Measurements from ENCODE around the gene CABCOCO1. TPM values are rescaled to one million over a fixed set of nuclear protein-coding genes. Genes with fewer than 3 reads are reported as not detected.

The CABCOCO1 gene
- polyA plus RNA-seq, 1 experiment: 1.1 TPM

GRCh38 chr10:61796785-61797184, 134.1 kb downstream of the CABCOCO1 start:
- Histone ChIP-seq H3K4me3 (ENCODE audit: low read depth, low read length) (no peak overlapping the region), H3K27me3 (ENCODE audit: control insufficient read depth, insufficient read depth, low read length) (no peaks in the 10 kb centered on the region), H3K27ac (ENCODE audit: low read depth, low read length) (no peak overlapping the region), H3K9me3 (ENCODE audit: control insufficient read depth, insufficient read depth, low read length) (no peaks in the 10 kb centered on the region)
- no peak for DNase-seq (ENCODE audit: low read depth, low spot score)
- ChIA-PET CTCF (interaction anchor here (1.0 kb wide), 1 partner anchor 13 kb away, joined by 3 read pairs; no protein-coding TSS in a partner anchor), POLR2A (no interaction called here)
- no peak for TF ChIP-seq CTCF (IDR thresholded peaks at IDR 0.05; ENCODE audit: low read depth, low read length)

GRCh38 chr10:61797304-61798153, 134.8 kb downstream of the CABCOCO1 start:
- H3K9me3 ChIP-seq (ENCODE audit: control insufficient read depth, insufficient read depth, low read length): no peaks in the 10 kb centered on the region
- H3K4me3 ChIP-seq (ENCODE audit: low read depth, low read length): no peak overlapping the region
- POLR2A ChIA-PET: no interaction called here
- H3K27ac ChIP-seq (ENCODE audit: low read depth, low read length): no peak overlapping the region
- DNase-seq (ENCODE audit: low read depth, low spot score): no peak
- no peaks in the 10 kb centered on the region for H3K27me3 ChIP-seq (ENCODE audit: control insufficient read depth, insufficient read depth, low read length)
- no peak for TF ChIP-seq CTCF (IDR thresholded peaks at IDR 0.05; ENCODE audit: low read depth, low read length)
- CTCF ChIA-PET: no interaction called here

GRCh38 chr10:61798713-61799112, 136.0 kb downstream of the CABCOCO1 start:
- H3K9me3 ChIP-seq (ENCODE audit: control insufficient read depth, insufficient read depth, low read length): no peaks in the 10 kb centered on the region
- ChIA-PET POLR2A (no interaction called here), CTCF (no interaction called here)
- H3K27ac ChIP-seq (ENCODE audit: low read depth, low read length): no peak overlapping the region
- H3K4me3 ChIP-seq (ENCODE audit: low read depth, low read length): no peak overlapping the region
- DNase-seq (ENCODE audit: low read depth, low spot score): no peak
- no peak for TF ChIP-seq CTCF (IDR thresholded peaks at IDR 0.05; ENCODE audit: low read depth, low read length)
- H3K27me3 ChIP-seq (ENCODE audit: control insufficient read depth, insufficient read depth, low read length): no peaks in the 10 kb centered on the region

- H3K27me3 ChIP-seq (ENCODE audit: control insufficient read depth, insufficient read depth, low read length): no peaks in the 10 kb centered on the region
- no peak for DNase-seq (ENCODE audit: low read depth, low spot score)
- POLR2A ChIA-PET: no interaction called here
- no peak for TF ChIP-seq CTCF (IDR thresholded peaks at IDR 0.05; ENCODE audit: low read depth, low read length)
- no peak overlapping the region for H3K27ac ChIP-seq (ENCODE audit: low read depth, low read length)
- CTCF ChIA-PET: no interaction called here
- no peak overlapping the region for H3K4me3 ChIP-seq (ENCODE audit: low read depth, low read length)
- H3K9me3 ChIP-seq (ENCODE audit: control insufficient read depth, insufficient read depth, low read length): no peaks in the 10 kb centered on the region
Observed at GRCh38 chr10:61801484-61801883, 138.8 kb downstream of the CABCOCO1 start.

GRCh38 chr10:61803269-61803668, 140.5 kb downstream of the CABCOCO1 start:
- no peak for TF ChIP-seq CTCF (IDR thresholded peaks at IDR 0.05; ENCODE audit: low read depth, low read length)
- CTCF ChIA-PET: interaction anchor here (1.3 kb wide), 1 partner anchor 441 kb away, joined by 3 read pairs; no protein-coding TSS in a partner anchor
- Histone ChIP-seq H3K27me3 (ENCODE audit: control insufficient read depth, insufficient read depth, low read length) (no peaks in the 10 kb centered on the region), H3K27ac (ENCODE audit: low read depth, low read length) (no peak overlapping the region), H3K9me3 (ENCODE audit: control insufficient read depth, insufficient read depth, low read length) (no peaks in the 10 kb centered on the region), H3K4me3 (ENCODE audit: low read depth, low read length) (no peak overlapping the region)
- POLR2A ChIA-PET: no interaction called here
- no peak for DNase-seq (ENCODE audit: low read depth, low spot score)

All from AG04450 (cell line).